Loucy (cell line): ENCODE measurements around the gene CUL5.

Experiments
- H2AFZ ChIP-seq: fragments of 200-600 bp; sonication (generic); 2 replicates; pipeline ENCODE4 v1.6.0; 2016; ENCODE audit warnings: antibody characterized with exemption, mild to moderate bottlenecking, low read length, moderate library complexity
- H3F3A ChIP-seq: fragments of 200-600 bp; 2 replicates; pipeline ENCODE4 v1.6.0; 2016; ENCODE audit warnings: antibody characterized with exemption, low read depth, mild to moderate bottlenecking
- H3K27me3 ChIP-seq: fragments of 200-600 bp; sonication (generic); 2 replicates; pipeline ENCODE4 v1.6.1; 2014; ENCODE audit warnings: low read length, mild to moderate bottlenecking; ENCODE audit not compliant: insufficient read depth, poor library complexity, severe bottlenecking
- H3K36me3 ChIP-seq: fragments of 200-600 bp; sonication (generic); 2 replicates; pipeline ENCODE4 v1.6.1; 2016; ENCODE audit warnings: low read length; ENCODE audit not compliant: insufficient read depth
- H3K4me1 ChIP-seq: fragments of 200-600 bp; sonication (generic); 2 replicates; pipeline ENCODE4 v1.5.1; 2014; ENCODE audit warnings: low read length, mild to moderate bottlenecking; ENCODE audit not compliant: insufficient read depth, poor library complexity, severe bottlenecking
- H3K4me2 ChIP-seq: fragments of 200-600 bp; sonication (generic); 2 replicates; pipeline ENCODE4 v1.6.0; 2014; ENCODE audit warnings: antibody characterized with exemption, low read length, low read depth, mild to moderate bottlenecking; ENCODE audit not compliant: poor library complexity, severe bottlenecking
- H3K4me3 ChIP-seq: fragments of 200-600 bp; sonication (generic); 2 replicates; pipeline ENCODE4 v1.5.1; 2014; ENCODE audit warnings: low read length, mild to moderate bottlenecking, mixed read lengths; ENCODE audit not compliant: poor library complexity, severe bottlenecking
- H3K79me2 ChIP-seq: fragments of 200-600 bp; sonication (generic); 2 replicates; pipeline ENCODE4 v1.6.1; 2014; ENCODE audit warnings: low read length; ENCODE audit not compliant: insufficient read depth
- H3K9ac ChIP-seq: fragments of 200-600 bp; sonication (generic); 2 replicates; pipeline ENCODE4 v1.6.0; 2014; ENCODE audit warnings: mild to moderate bottlenecking, low read depth, low read length, moderate library complexity; ENCODE audit not compliant: poor library complexity, severe bottlenecking
- H3K9me2 ChIP-seq: fragments of 200-600 bp; sonication (generic); replicated peaks from 2 replicates; pipeline ENCODE4 v1.6.1; 2016; ENCODE audit warnings: low read depth, low read length, mixed read lengths
- H3K9me3 ChIP-seq: fragments of 200-600 bp; sonication (generic); 2 replicates; pipeline ENCODE4 v1.6.1; 2014; ENCODE audit warnings: mild to moderate bottlenecking, antibody characterized with exemption, low read length, low read depth; ENCODE audit not compliant: insufficient read depth
- H4K20me1 ChIP-seq: fragments of 200-600 bp; sonication (generic); 2 replicates; pipeline ENCODE4 v1.6.0; 2014; ENCODE audit warnings: antibody characterized with exemption, low read length, mild to moderate bottlenecking; ENCODE audit not compliant: insufficient read depth, poor library complexity, severe bottlenecking
- EZH2phosphoT487 ChIP-seq: fragments of 200-600 bp; IDR thresholded peaks from 2 replicates; pipeline ENCODE4 v1.6.1; 2018; ENCODE audit warnings: antibody characterized with exemption, mild to moderate bottlenecking, moderate library complexity, borderline replicate concordance
- TF ChIP-seq, protein P1 (sequence below): fragments of 200-600 bp; sonication (generic); conservative IDR thresholded peaks from 2 replicates; pipeline ENCODE4 v1.5.1; 2014; ENCODE audit warnings: mild to moderate bottlenecking, antibody characterized with exemption, low read length

Gene CUL5

DNA sequence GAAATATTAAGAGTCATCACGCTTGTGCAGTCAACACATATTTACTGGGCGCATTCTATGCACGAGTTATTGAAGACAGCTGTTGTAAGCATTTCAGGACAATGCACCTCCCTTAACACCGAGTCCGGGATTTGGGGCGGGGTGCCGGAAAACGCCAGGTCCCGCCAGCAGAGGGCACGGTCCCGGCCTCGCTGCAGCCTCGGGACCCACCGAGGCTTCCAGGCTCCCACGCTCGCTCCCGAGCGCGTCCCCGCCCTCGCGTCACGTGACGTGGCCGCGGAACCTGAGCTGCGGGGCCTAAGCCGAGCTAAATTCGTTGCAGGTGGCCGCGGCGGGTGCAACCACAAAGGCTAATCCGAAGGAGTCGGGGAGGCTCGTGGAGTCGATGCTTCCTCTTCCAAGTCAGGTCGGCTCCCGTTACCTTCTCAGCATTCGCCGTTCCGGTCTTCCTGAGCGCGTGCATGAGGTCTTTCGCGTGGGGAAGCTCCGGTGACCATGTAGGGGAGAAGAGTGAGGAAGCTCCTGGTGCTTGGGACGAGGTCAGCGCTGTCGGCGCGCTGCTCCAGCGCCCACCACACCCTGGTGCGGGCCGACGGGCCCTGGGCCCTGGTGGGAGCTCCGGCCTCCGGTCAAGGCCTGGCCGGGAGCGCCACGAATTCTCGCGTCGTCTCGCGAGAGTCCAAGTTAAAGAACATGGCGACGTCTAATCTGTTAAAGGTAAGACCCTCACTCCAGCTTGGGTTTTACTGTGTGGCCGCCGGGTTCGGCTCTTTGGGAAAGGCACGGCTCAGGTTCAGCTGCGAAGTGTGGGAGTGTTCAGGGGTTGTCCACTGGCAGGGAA, at the start of gene CUL5:
TSS of gene CUL5 (plus strand) at position 243 of the 841 bp plus-strand sequence. CDS start at position 694, 451 bp downstream.
- Histone ChIP-seq H4K20me1 (peaks cover 43% of the 10 kb centered on the region), H3K4me3 (peak within 1 kb of the TSS; percentile 98), H3K4me2 (peak within 1 kb of the TSS; percentile 97), H3K4me1 (peaks cover 35% of the 10 kb centered on the region), H3K27me3 (no peaks in the 10 kb centered on the region), H2AFZ (peak within 1 kb of the TSS; percentile 99), H3K9ac (peak within 1 kb of the TSS; percentile 98), H3K36me3 (no peaks in the 10 kb centered on the region), H3F3A (no peaks in the 10 kb centered on the region), H3K9me2 (no peaks in the 10 kb centered on the region), H3K9me3 (no peaks in the 10 kb centered on the region), H3K79me2 (peaks cover 51% of the 10 kb centered on the region)
- TF ChIP-seq EZH2phosphoT487, result no peak
- TF ChIP-seq, protein P1, sequence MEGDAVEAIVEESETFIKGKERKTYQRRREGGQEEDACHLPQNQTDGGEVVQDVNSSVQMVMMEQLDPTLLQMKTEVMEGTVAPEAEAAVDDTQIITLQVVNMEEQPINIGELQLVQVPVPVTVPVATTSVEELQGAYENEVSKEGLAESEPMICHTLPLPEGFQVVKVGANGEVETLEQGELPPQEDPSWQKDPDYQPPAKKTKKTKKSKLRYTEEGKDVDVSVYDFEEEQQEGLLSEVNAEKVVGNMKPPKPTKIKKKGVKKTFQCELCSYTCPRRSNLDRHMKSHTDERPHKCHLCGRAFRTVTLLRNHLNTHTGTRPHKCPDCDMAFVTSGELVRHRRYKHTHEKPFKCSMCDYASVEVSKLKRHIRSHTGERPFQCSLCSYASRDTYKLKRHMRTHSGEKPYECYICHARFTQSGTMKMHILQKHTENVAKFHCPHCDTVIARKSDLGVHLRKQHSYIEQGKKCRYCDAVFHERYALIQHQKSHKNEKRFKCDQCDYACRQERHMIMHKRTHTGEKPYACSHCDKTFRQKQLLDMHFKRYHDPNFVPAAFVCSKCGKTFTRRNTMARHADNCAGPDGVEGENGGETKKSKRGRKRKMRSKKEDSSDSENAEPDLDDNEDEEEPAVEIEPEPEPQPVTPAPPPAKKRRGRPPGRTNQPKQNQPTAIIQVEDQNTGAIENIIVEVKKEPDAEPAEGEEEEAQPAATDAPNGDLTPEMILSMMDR, result peak; percentile 77

DNA sequence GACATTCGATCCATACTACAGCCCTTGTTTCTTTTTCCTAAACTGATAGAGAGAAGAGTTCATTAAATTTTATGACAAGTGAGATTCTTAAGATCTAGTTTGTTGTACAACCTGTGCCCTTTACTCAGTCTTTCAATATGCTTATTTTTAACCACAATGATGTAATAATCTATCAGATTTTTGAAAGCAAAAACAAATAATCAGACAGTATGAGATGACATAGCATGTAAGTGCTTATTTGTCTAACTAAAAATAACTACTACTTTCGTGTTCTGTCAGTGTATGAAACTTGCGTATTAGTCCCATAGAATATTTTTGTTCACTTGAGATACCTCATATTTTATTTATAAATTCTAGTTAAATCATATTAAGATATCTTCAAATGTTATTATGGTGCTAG, 47.2 kb upstream of the CUL5 start:
- H4K20me1 ChIP-seq, result no peaks in the 10 kb centered on the region
- no peaks in the 10 kb centered on the region for H3K36me3 ChIP-seq
- H3K79me2 ChIP-seq, result no peaks in the 10 kb centered on the region
- no peaks in the 10 kb centered on the region for H3F3A ChIP-seq
- H3K4me2 ChIP-seq, result no peak overlapping the region
- H3K9ac ChIP-seq, result no peak overlapping the region
- no peaks in the 10 kb centered on the region for H3K9me2 ChIP-seq
- H2AFZ ChIP-seq, result no peak overlapping the region
- TF ChIP-seq, protein P1, result no peak
- TF ChIP-seq EZH2phosphoT487, result no peak
- no peaks in the 10 kb centered on the region for H3K4me1 ChIP-seq
- no peaks in the 10 kb centered on the region for H3K9me3 ChIP-seq
- no peaks in the 10 kb centered on the region for H3K27me3 ChIP-seq
- H3K4me3 ChIP-seq, result no peak overlapping the region

DNA sequence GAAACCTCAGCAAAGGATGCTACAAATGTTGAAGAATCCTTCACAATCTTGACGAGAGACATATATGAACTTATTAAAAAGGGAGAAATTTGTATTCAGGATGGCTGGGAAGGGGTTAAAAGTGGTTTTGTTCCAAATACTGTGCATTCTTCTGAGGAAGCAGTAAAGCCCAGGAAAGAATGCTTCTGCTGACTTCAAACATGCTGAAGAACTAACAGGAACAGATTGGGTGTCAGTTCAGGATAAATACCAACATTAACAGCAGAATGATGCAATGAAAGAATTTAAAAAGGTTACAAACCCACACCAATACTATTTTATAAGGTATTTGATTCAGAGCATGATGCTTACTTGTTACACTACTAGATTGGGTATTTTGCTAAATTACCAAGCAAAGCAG, 46.5 kb upstream of the CUL5 start:
- no peaks in the 10 kb centered on the region for H3K36me3 ChIP-seq
- TF ChIP-seq, protein P1, result no peak
- no peak for TF ChIP-seq EZH2phosphoT487
- H3K4me3 ChIP-seq, result no peak overlapping the region
- no peaks in the 10 kb centered on the region for H3F3A ChIP-seq
- H3K27me3 ChIP-seq, result no peaks in the 10 kb centered on the region
- no peaks in the 10 kb centered on the region for H3K9me2 ChIP-seq
- H4K20me1 ChIP-seq, result no peaks in the 10 kb centered on the region
- H3K9ac ChIP-seq, result no peak overlapping the region
- H3K9me3 ChIP-seq, result no peaks in the 10 kb centered on the region
- H3K4me2 ChIP-seq, result no peak overlapping the region
- no peaks in the 10 kb centered on the region for H3K79me2 ChIP-seq
- H3K4me1 ChIP-seq, result no peaks in the 10 kb centered on the region
- no peak overlapping the region for H2AFZ ChIP-seq
